AG09309 (cell line): ENCODE data around the gene ZNF594.
"Not testable (repeated sequence)": the region's sequence is repeated elsewhere in the genome, so short reads cannot be mapped to it uniquely, and the experiment has no call there.

Source experiments
- DNase-seq: peaks from one replicate; pipeline ENCODE4 v3.0.0-alpha.2; 2010; ENCODE audit warnings: low read depth
- H3K4me3 ChIP-seq: 2 replicates; pipeline ENCODE4 v1.5.1; 2011; ENCODE audit warnings: mild to moderate bottlenecking, low read depth, low read length, moderate library complexity; ENCODE audit not compliant: control insufficient read depth
- TF ChIP-seq, protein P1 (sequence below): IDR thresholded peaks from 2 replicates; pipeline ENCODE4 v1.5.1; 2011; ENCODE audit warnings: mild to moderate bottlenecking, low read depth, low read length, inconsistent platforms; ENCODE audit not compliant: insufficient read depth, control insufficient read depth; ENCODE audit errors: missing control alignments

Gene ZNF594

DNA sequence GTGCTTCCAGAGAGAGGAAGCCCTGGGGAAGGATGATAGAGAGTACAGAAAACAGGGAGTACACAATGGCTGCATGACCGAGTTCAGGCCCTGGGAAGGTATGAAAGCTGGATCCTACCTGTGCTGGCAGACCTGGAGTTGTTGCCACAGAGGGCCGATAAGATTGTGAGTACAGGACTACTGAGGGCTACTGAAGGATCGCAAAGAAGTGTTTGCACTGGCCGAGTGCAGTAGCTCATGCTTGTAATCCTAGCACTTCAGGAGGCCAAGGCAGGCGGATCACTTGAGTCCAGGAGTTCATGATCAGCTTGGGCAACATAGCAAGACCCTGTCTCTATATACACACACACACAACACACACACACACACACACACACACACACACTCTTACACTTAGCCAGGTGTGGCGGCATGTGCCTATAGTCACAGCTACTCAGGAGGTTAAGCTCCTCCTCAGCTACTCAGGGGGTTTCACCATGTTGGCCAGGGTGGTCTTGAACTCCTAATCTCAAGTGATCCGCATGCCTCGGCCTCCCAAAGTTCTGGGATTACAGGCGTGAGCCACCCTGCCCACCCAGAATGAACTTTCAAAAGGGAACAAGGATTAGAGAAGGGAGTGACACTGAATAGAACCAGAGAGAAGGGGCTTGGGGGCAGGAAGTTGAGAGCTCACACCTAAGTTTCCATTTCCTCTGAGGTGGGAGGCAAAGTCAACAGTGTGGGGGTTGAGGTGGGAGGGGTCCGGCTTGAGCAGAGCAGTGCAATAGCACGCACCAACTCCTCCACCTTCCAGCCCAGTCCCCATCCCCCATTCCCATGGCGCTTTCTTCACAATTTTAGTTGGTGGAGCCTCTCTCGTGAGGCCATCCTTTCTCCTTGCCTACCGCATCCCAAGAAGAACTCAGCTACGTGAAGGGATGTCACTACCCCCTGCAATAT, 35.5 kb upstream of the ZNF594 start:
- TF ChIP-seq, protein P1, sequence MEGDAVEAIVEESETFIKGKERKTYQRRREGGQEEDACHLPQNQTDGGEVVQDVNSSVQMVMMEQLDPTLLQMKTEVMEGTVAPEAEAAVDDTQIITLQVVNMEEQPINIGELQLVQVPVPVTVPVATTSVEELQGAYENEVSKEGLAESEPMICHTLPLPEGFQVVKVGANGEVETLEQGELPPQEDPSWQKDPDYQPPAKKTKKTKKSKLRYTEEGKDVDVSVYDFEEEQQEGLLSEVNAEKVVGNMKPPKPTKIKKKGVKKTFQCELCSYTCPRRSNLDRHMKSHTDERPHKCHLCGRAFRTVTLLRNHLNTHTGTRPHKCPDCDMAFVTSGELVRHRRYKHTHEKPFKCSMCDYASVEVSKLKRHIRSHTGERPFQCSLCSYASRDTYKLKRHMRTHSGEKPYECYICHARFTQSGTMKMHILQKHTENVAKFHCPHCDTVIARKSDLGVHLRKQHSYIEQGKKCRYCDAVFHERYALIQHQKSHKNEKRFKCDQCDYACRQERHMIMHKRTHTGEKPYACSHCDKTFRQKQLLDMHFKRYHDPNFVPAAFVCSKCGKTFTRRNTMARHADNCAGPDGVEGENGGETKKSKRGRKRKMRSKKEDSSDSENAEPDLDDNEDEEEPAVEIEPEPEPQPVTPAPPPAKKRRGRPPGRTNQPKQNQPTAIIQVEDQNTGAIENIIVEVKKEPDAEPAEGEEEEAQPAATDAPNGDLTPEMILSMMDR = no peak
- DNase-seq = no peak
- no peak overlapping the region for H3K4me3 ChIP-seq

DNA sequence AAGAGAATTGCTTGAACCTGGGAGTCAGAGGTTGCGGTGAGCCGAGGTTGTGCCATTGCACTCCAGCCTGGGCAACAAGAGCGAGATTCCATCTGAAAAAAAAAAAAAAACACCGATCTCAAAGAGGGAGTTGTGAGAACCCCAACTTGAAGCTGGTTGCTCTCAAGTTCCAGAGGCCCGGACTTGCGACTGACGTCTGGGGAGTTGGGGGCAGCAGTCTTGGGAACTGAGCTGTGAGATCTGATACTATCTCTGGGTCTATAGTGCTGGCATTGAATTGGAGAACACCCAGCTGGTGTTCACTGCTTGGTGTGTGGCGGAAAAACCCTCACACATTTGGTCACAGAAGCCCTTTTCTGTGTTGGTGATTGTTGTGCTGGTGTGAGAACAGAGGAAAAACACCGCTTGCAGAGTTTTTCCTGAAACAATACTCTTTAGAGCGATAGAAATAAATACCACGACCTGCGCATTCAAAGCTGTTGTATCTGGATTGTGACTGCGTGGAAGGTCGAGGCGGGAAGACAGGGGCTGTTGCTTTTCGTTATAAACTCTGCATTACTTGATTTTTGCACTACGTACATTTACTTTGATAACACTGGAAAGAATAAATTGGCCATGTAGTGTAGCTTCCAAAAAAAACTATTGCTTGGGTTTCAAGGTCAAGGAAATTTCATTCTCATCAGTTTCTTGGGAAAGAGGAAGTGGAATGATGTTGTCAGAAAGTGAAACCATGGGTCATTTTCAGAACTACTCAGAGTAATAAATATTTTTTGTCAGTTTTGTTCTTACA, 34.2 kb upstream of the ZNF594 start:
- H3K4me3 ChIP-seq = no peak overlapping the region
- TF ChIP-seq, protein P1 = no peak
- DNase-seq = no peak

DNA sequence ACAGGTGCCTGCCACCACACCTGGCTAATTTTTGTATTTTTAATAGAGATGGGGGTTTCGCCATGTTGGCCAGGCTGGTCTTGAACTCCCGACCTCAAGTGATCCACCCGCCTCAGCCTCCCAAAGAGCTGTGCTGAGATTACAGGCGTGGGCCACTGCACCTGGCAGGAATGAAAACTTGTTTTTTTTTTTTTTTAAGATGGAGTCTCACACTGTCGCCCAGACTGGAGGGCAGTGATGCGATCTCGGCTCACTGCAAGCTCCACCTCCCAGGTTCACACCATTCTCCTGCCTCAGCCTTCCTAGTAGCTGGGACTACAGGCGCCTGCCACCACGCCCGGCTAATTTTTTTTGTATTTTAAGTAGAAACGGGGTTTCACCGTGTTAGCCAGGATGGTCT, 30.2 kb upstream of the ZNF594 start:
- H3K4me3 ChIP-seq, DNase-seq: not testable (repeated sequence)

DNA sequence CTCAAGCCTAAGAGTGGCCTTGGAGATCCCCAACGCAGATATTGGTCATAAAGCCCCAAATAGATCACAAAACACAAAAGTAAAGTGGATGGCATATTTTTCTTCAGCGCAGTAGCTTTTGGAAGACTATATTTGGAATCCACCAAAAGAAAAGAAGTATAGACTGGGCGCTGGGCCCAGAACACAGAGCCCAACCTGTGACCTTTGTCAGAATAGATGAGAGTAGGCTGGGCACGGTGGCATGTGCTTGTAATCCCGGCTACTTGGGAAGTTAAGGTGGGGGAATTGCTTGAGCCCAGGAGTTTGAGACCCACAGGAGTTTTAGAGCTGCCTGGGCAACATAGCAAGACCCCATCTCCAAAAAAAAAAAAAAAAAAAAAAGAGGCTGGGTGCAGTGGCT, 28.4 kb upstream of the ZNF594 start:
- no peak overlapping the region for H3K4me3 ChIP-seq
- no peak for DNase-seq
- TF ChIP-seq, protein P1 = no peak

DNA sequence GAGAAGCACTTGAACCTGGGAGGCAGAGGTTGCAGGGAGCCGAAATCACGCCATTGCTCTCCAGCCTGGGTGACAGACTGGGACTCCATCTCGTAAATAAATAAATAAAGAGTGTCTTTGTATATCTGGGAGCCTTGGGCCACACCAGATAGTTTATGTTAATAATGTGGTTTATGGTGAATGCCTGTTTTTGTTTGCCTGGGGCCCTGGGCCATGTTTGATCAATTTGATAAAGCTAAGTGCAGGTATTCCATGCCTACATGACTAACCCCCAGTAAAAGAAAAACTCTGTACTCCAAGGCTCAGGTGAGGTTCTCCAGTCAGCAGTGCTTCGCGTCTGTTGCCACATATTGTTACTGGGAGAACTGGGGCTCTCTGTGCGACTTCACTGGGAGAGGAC, 27.9 kb upstream of the ZNF594 start:
- TF ChIP-seq, protein P1 = no peak
- no peak for DNase-seq
- no peak overlapping the region for H3K4me3 ChIP-seq

DNA sequence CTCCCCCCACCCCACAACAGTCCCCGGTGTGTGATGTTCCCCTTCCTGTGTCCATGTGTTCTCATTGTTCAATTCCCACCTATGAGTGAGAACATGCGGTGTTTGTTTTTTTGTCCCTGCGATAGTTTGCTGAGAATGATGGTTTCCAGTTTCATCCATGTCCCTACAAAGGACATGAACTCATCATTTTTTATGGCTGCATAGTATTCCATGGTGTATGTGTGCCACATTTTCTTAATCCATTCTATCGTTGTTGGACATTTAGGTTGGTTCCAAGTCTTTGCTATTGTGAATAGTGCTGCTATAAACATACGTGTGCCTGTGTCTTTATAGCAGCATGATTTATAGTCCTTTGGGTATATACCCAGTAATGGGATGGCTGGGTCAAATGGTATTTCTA, 25.9 kb upstream of the ZNF594 start:
- H3K4me3 ChIP-seq, DNase-seq: not testable (repeated sequence)

DNA sequence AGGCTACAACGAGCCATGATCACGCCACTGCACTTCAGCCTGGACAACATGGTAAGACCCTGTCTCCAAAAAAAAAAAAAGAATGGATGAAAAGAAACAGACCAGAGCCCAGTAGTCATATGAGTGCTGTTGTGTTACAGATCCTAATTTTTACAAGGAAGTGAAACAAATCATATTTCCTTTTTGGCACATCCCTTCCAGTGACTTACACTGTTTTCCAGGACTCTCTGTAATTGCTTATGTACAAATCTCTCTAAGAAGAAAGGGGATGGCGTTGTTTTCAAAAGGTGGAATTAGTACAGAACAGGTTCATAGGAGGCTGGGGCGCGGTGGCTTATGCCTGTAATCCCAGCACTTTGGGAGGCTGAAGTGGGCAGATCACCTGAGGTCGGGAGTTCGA, 19.8 kb upstream of the ZNF594 start:
- H3K4me3 ChIP-seq = no peak overlapping the region
- TF ChIP-seq, protein P1 = no peak
- no peak for DNase-seq
